G401 (cell line): ENCODE data around the gene NHSL2. TPM values are rescaled to one million over a fixed set of nuclear protein-coding genes. Genes with fewer than 3 reads are reported as not detected.
A peak's percentile ranks its signal among the peaks of the same experiment; 100 is the strongest.

Experiments used
- DNase-seq: peaks from one replicate; pipeline ENCODE4 v3.0.0-alpha.2; 2015; ENCODE audit warnings: low spot score
- in situ Hi-C: cut with HindIII; loops from 2 replicates; pipeline ENCODE4 v1.10.0; 2016; ENCODE audit warnings: low sequenced_read_pairs, mixed read lengths
- total RNA-seq: library from RNA; depleted of rRNA; stranded (reverse); fragments of >200 nt; shearing (Covaris generic); gene quantifications from 2 replicates; pipeline ENCODE4 v1.2.3, GENCODE V29; 2014

NHSL2 gene
- total RNA-seq, 1 experiment from 2014 or later = 0.61 TPM

- DNase-seq = no peak
- in situ Hi-C loops = no loop called here
These were observed 176.3 kb downstream of the NHSL2 start for GRCh38 chrX:72086995-72087394.

GRCh38 chrX:72088761-72089160, 178.1 kb downstream of the NHSL2 start:
- in situ Hi-C loops = no loop called here
- no peak for DNase-seq

- DNase-seq = no peak
- in situ Hi-C loops = no loop called here
These were observed 178.6 kb downstream of the NHSL2 start for GRCh38 chrX:72089254-72089653.

- peak; percentile 54 for DNase-seq
- in situ Hi-C loops = no loop called here
These were observed 184.2 kb downstream of the NHSL2 start for GRCh38 chrX:72094894-72095293.

- no peak for DNase-seq
- in situ Hi-C loops = no loop called here
These were observed 184.7 kb downstream of the NHSL2 start for GRCh38 chrX:72095370-72095769.

- DNase-seq = no peak
These were observed 186.5 kb downstream of the NHSL2 start for GRCh38 chrX:72097098-72097497.

GRCh38 chrX:72100051-72100755, 189.6 kb downstream of the NHSL2 start:
- DNase-seq = peak; percentile 32
- in situ Hi-C loops = no loop called here

More at GRCh38 chrX:72097098-72097497, 186.5 kb downstream of the NHSL2 start:
- in situ Hi-C loops = no loop called here

- no peak for DNase-seq
- in situ Hi-C loops = no loop called here
These were observed 190.2 kb downstream of the NHSL2 start for GRCh38 chrX:72100824-72101351.

- no peak for DNase-seq
- in situ Hi-C loops = no loop called here
These were observed 191.0 kb downstream of the NHSL2 start for GRCh38 chrX:72101597-72102037.

GRCh38 chrX:72102126-72102525, 191.5 kb downstream of the NHSL2 start:
- in situ Hi-C loops = no loop called here
- DNase-seq = no peak

GRCh38 chrX:72102760-72103159, 192.1 kb downstream of the NHSL2 start:
- no peak for DNase-seq
- in situ Hi-C loops = no loop called here

- no peak for DNase-seq
- in situ Hi-C loops = no loop called here
These were observed 194.8 kb downstream of the NHSL2 start for GRCh38 chrX:72105436-72105835.

- no peak for DNase-seq
These were observed 196.7 kb downstream of the NHSL2 start for GRCh38 chrX:72107320-72107719.

GRCh38 chrX:72107841-72108595, 197.4 kb downstream of the NHSL2 start:
- in situ Hi-C loops = no loop called here

More at GRCh38 chrX:72107320-72107719, 196.7 kb downstream of the NHSL2 start:
- in situ Hi-C loops = no loop called here

GRCh38 chrX:72108666-72109065, 198.0 kb downstream of the NHSL2 start:
- in situ Hi-C loops = no loop called here
- DNase-seq = no peak

More at GRCh38 chrX:72107841-72108595, 197.4 kb downstream of the NHSL2 start:
- no peak for DNase-seq

GRCh38 chrX:72110051-72110875, 199.6 kb downstream of the NHSL2 start:
- in situ Hi-C loops = no loop called here
- no peak for DNase-seq

GRCh38 chrX:72110876-72111708, 200.4 kb downstream of the NHSL2 start:
- in situ Hi-C loops = no loop called here
- DNase-seq = no peak

GRCh38 chrX:72113461-72113860, 202.8 kb downstream of the NHSL2 start:
- in situ Hi-C loops = no loop called here
- no peak for DNase-seq

GRCh38 chrX:72114306-72114705, 203.7 kb downstream of the NHSL2 start:
- in situ Hi-C loops = no loop called here

More at GRCh38 chrX:72114306-72114705, 203.7 kb downstream of the NHSL2 start:
- DNase-seq = no peak
